CD4-positive, alpha-beta T cell treated with Interleukin-4 for 4 hours (primary cell): ENCODE measurements around the gene OR10H2.
"Not testable (repeated sequence)": the region's sequence is repeated elsewhere in the genome, so short reads cannot be mapped to it uniquely, and the experiment has no call there.

Experiments
- DNase-seq: peaks from one replicate; pipeline ENCODE4 v3.0.0-alpha.2; 2020

The OR10H2 gene

DNA sequence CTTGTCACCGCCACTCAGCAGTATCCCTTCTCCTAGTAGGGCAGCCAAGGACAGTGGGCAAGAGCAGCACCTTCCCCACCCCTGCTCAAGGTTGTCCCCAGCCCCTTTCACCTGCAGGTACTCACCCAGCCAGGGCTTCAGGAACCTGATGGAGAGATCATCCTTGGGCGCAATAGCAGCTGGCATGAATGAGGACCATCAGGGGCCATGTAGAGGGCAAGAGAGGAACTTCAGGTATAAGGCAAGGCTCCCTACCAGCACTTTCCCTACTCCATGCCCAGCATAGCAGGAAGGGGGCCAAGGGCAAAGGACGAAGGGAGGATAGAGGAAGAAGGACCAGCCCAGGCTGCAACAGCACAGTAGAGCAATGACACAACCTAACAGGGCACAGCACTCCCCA is 46.3 kb downstream of the OR10H2 start:
- DNase-seq, result not testable (repeated sequence)

- no peak for DNase-seq
Observed at GRCh38 chr19:15775249-15775648, 47.4 kb downstream of the OR10H2 start.

GRCh38 chr19:15776264-15776663 is 48.4 kb downstream of the OR10H2 start:
- no peak for DNase-seq

GRCh38 chr19:15776991-15777970 is 49.5 kb downstream of the OR10H2 start:
- DNase-seq, result no peak
